Measurements from ENCODE around the gene PCBP3. TPM values are rescaled to one million over a fixed set of nuclear protein-coding genes. Genes with fewer than 3 reads are reported as not detected.
"Not testable (repeated sequence)": the region's sequence is repeated elsewhere in the genome, so short reads cannot be mapped to it uniquely, and the experiment has no call there.

Gene PCBP3
- total and polyA plus RNA-seq, 2 of the 8 experiments (the other 6 are each of a cell fraction or from before 2014, with no cell fraction given): 3.5 to 6.3 TPM

GRCh38 chr21:45662623-45663245, 19.2 kb downstream of the PCBP3 start:
- H4K5ac ChIP-seq (ENCODE audit: insufficient read length, low read depth, low read length); H3K56ac ChIP-seq (replicated peaks; ENCODE audit: insufficient read length, low read depth, low read length); H3K14ac ChIP-seq (ENCODE audit: insufficient read length); H2AK5ac ChIP-seq (ENCODE audit: low read depth, low read length); DNase-seq (ENCODE audit: low read depth in 1 of 2, low spot score in 2 of 2); FAIRE-seq; H3K79me2 ChIP-seq (ENCODE audit: control insufficient read depth in 1 of 2, insufficient read depth in 2 of 2, low read length in 2 of 2); H3K36me3 ChIP-seq (ENCODE audit: control insufficient read depth in 2 of 4, insufficient read depth in 4 of 4, low read length in 3 of 4); H3K27ac ChIP-seq (ENCODE audit: low read depth, low read length); POLR2A ChIA-PET (ENCODE audit: partially characterized antibody); H2AFZ ChIP-seq (ENCODE audit: low read length); H2BK12ac ChIP-seq (ENCODE audit: low read depth, low read length); H3K23ac ChIP-seq (ENCODE audit: insufficient read length); H3K27me3 ChIP-seq (replicated peaks in 1 of 4; ENCODE audit: control insufficient read depth in 3 of 4, extremely low read depth in 1 of 4, insufficient read depth in 3 of 4, low read length in 3 of 4); H4K20me1 ChIP-seq (replicated peaks in 1 of 2; ENCODE audit: control insufficient read depth in 1 of 2, insufficient read depth in 2 of 2, low read length in 2 of 2); H4K91ac ChIP-seq (replicated peaks; ENCODE audit: insufficient read length, low read length); H3K4ac ChIP-seq (replicated peaks; ENCODE audit: insufficient read length, low read depth, low read length); H2BK20ac ChIP-seq (ENCODE audit: low read length); H3K4me3 ChIP-seq (ENCODE audit: extremely low read depth in 1 of 4, insufficient read depth in 2 of 4, low read depth in 3 of 4, low read length in 4 of 4); H3K18ac ChIP-seq (ENCODE audit: extremely low read depth, low read length); H3K23me2 ChIP-seq (ENCODE audit: low read depth, low read length); H3K4me1 ChIP-seq (replicated peaks in 1 of 4; ENCODE audit: control insufficient read depth in 3 of 4, insufficient read depth in 4 of 4, low read length in 3 of 4); H4K8ac ChIP-seq (ENCODE audit: extremely low read depth, insufficient read depth, low read length); H3K9ac ChIP-seq (replicated peaks in 1 of 4; ENCODE audit: extremely low read depth in 1 of 4, low read depth in 3 of 4, low read length in 3 of 4); H3K9me3 ChIP-seq (ENCODE audit: insufficient read depth in 2 of 2, low read depth in 1 of 2, low read length in 1 of 2); H2BK120ac ChIP-seq (replicated peaks; ENCODE audit: low read depth, low read length); H3K4me2 ChIP-seq (ENCODE audit: insufficient read depth in 1 of 2, low read depth in 2 of 2, low read length in 2 of 2); CTCF ChIA-PET (ENCODE audit: partially characterized antibody); H2BK5ac ChIP-seq (ENCODE audit: low read depth, low read length); H3K79me1 ChIP-seq (ENCODE audit: low read depth, low read length); H2BK15ac ChIP-seq (ENCODE audit: low read length): not testable (repeated sequence)
- WGBS, 2 experiments (ENCODE audit: extremely low coverage in 1 of 2, insufficient coverage in 1 of 2, insufficient read length in 1 of 2, insufficient replicate concordance in 2 of 2, low coverage in 1 of 2, low lambda C conversion rate in 2 of 2, missing lambda C conversion rate in 1 of 2): 92% methylated on average over 9 of the region's 10 CpGs; no CpG with 5 or more reads in 1 of the 2 experiments
